Neural progenitor cell (in vitro differentiated cells): Measurements from ENCODE around the gene RGCC.

ENCODE experiments used
- EZH2 ChIP-seq: fragments of 200-600 bp; sonication (generic); IDR thresholded peaks from 2 replicates; pipeline ENCODE4 v1.6.1; 2017; ENCODE audit warnings: antibody characterized with exemption, mild to moderate bottlenecking, moderate library complexity
- TF ChIP-seq, protein P1 (sequence below): fragments of 200-600 bp; sonication (generic); IDR thresholded peaks from 2 replicates; pipeline ENCODE4 v1.5.1; 2017; ENCODE audit warnings: antibody characterized with exemption, mild to moderate bottlenecking

- TF ChIP-seq, protein P1, sequence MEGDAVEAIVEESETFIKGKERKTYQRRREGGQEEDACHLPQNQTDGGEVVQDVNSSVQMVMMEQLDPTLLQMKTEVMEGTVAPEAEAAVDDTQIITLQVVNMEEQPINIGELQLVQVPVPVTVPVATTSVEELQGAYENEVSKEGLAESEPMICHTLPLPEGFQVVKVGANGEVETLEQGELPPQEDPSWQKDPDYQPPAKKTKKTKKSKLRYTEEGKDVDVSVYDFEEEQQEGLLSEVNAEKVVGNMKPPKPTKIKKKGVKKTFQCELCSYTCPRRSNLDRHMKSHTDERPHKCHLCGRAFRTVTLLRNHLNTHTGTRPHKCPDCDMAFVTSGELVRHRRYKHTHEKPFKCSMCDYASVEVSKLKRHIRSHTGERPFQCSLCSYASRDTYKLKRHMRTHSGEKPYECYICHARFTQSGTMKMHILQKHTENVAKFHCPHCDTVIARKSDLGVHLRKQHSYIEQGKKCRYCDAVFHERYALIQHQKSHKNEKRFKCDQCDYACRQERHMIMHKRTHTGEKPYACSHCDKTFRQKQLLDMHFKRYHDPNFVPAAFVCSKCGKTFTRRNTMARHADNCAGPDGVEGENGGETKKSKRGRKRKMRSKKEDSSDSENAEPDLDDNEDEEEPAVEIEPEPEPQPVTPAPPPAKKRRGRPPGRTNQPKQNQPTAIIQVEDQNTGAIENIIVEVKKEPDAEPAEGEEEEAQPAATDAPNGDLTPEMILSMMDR: no peak
- no peak for TF ChIP-seq EZH2
These were observed 58.3 kb downstream of the RGCC start for GRCh38 chr13:41515491-41516139.
